ENCODE results near the gene LDB2. TPM values are rescaled to one million over a fixed set of nuclear protein-coding genes. Genes with fewer than 3 reads are reported as not detected.

LDB2 gene
- total RNA-seq, 1 experiment from 2014 or later, result not detected

GRCh38 chr4:16462656-16463055 lies 435.8 kb downstream of the LDB2 start:
- Histone ChIP-seq H3K9me3 (ENCODE audit: low read length) (no peaks in the 10 kb centered on the region), H3K27me3 (ENCODE audit: low read length) (no peaks in the 10 kb centered on the region), H4K20me1 (ENCODE audit: low read length) (no peaks in the 10 kb centered on the region), H3F3A (ENCODE audit: low read length, unreplicated experiment) (no peaks in the 10 kb centered on the region), H3K79me2 (ENCODE audit: low read length) (no peaks in the 10 kb centered on the region), H3K4me3 (ENCODE audit: low read length) (no peak overlapping the region), H3K9me2 (replicated peaks; ENCODE audit: low read length) (no peaks in the 10 kb centered on the region), H3K27ac (ENCODE audit: low read length) (no peak overlapping the region), H3K4me2 (ENCODE audit: low read length) (no peak overlapping the region), H2AFZ (ENCODE audit: low read length) (no peak overlapping the region), H3K4me1 (ENCODE audit: insufficient read depth, low read length) (peaks cover 6% of the 10 kb centered on the region; the same call in 1 of the 2 replicates), H3K36me3 (ENCODE audit: low read depth, low read length) (no peaks in the 10 kb centered on the region), H3K9ac (ENCODE audit: low read length) (no peak overlapping the region)
- CTCF ChIA-PET, result no interaction called here
- POLR2A ChIA-PET (ENCODE audit: unreplicated experiment), result no interaction called here
- ATAC-seq (no peak), DNase-seq (no peak)
- BruUV-seq (replicated peaks), result no TSS peak
- intact Hi-C loops (cut with micrococcal nuclease), result no loop called here
- TF ChIP-seq EZH2phosphoT487 (IDR thresholded peaks at IDR 0.05; ENCODE audit: borderline replicate concordance, low read length) (no peak), EZH2 (IDR thresholded peaks at IDR 0.05; ENCODE audit: low read length, unreplicated experiment) (no peak), CTCF (conservative IDR thresholded peaks at IDR 0.05; ENCODE audit: low read depth, low read length) (no peak)

GRCh38 chr4:16461362-16461761 lies 437.1 kb downstream of the LDB2 start:
- Histone ChIP-seq H3K79me2 (ENCODE audit: low read length) (no peaks in the 10 kb centered on the region), H3K9me3 (ENCODE audit: low read length) (no peaks in the 10 kb centered on the region), H3K9me2 (replicated peaks; ENCODE audit: low read length) (no peaks in the 10 kb centered on the region), H3K27ac (ENCODE audit: low read length) (no peak overlapping the region), H2AFZ (ENCODE audit: low read length) (no peak overlapping the region), H3F3A (ENCODE audit: low read length, unreplicated experiment) (no peaks in the 10 kb centered on the region), H3K4me2 (ENCODE audit: low read length) (no peak overlapping the region), H3K36me3 (ENCODE audit: low read depth, low read length) (no peaks in the 10 kb centered on the region), H3K9ac (ENCODE audit: low read length) (no peak overlapping the region), H3K4me1 (ENCODE audit: insufficient read depth, low read length) (peaks cover 6% of the 10 kb centered on the region; the same call in 1 of the 2 replicates), H4K20me1 (ENCODE audit: low read length) (no peaks in the 10 kb centered on the region), H3K4me3 (ENCODE audit: low read length) (no peak overlapping the region), H3K27me3 (ENCODE audit: low read length) (no peaks in the 10 kb centered on the region)
- no TSS peak for BruUV-seq (replicated peaks)
- DNase-seq (peak; percentile 60), ATAC-seq (no peak)
- ChIA-PET CTCF (no interaction called here), POLR2A (ENCODE audit: unreplicated experiment) (no interaction called here)
- no peak for TF ChIP-seq CTCF (conservative IDR thresholded peaks at IDR 0.05; ENCODE audit: low read depth, low read length)
- TF ChIP-seq EZH2phosphoT487 (IDR thresholded peaks at IDR 0.05; ENCODE audit: borderline replicate concordance, low read length), result no peak
- no peak for TF ChIP-seq EZH2 (IDR thresholded peaks at IDR 0.05; ENCODE audit: low read length, unreplicated experiment)
- intact Hi-C loops (cut with micrococcal nuclease), result no loop called here

- peak; percentile 68 for DNase-seq
- intact Hi-C loops (cut with micrococcal nuclease), result no loop called here
- H4K20me1 ChIP-seq (ENCODE audit: low read length), result no peaks in the 10 kb centered on the region
- CTCF ChIA-PET, result interaction anchor here (0.6 kb wide), 1 partner anchor 170 kb away, joined by 3 read pairs; no protein-coding TSS in a partner anchor
- no peak overlapping the region for H3K9ac ChIP-seq (ENCODE audit: low read length)
- no peak overlapping the region for H3K4me3 ChIP-seq (ENCODE audit: low read length)
- no peak overlapping the region for H3K4me2 ChIP-seq (ENCODE audit: low read length)
- H3K27ac ChIP-seq (ENCODE audit: low read length), result no peak overlapping the region
- no TSS peak for BruUV-seq (replicated peaks)
- no peak for TF ChIP-seq EZH2 (IDR thresholded peaks at IDR 0.05; ENCODE audit: low read length, unreplicated experiment)
- no peak for TF ChIP-seq CTCF (conservative IDR thresholded peaks at IDR 0.05; ENCODE audit: low read depth, low read length)
- no peaks in the 10 kb centered on the region for H3K36me3 ChIP-seq (ENCODE audit: low read depth, low read length)
- H3K27me3 ChIP-seq (ENCODE audit: low read length), result no peaks in the 10 kb centered on the region
- H3K79me2 ChIP-seq (ENCODE audit: low read length), result no peaks in the 10 kb centered on the region
- peak; percentile 89 for ATAC-seq
- H3F3A ChIP-seq (ENCODE audit: low read length, unreplicated experiment), result no peaks in the 10 kb centered on the region
- H3K9me2 ChIP-seq (replicated peaks; ENCODE audit: low read length), result no peaks in the 10 kb centered on the region
- POLR2A ChIA-PET (ENCODE audit: unreplicated experiment), result no interaction called here
- no peak overlapping the region for H2AFZ ChIP-seq (ENCODE audit: low read length)
- no peaks in the 10 kb centered on the region for H3K9me3 ChIP-seq (ENCODE audit: low read length)
- H3K4me1 ChIP-seq (ENCODE audit: insufficient read depth, low read length), result peaks cover 6% of the 10 kb centered on the region; the same call in 1 of the 2 replicates
Measured at GRCh38 chr4:16457944-16458343, 440.5 kb downstream of the LDB2 start.

Measured in PC-3 (cell line).